ENCODE data around the gene ETS1.

ETS1 gene, protein sequence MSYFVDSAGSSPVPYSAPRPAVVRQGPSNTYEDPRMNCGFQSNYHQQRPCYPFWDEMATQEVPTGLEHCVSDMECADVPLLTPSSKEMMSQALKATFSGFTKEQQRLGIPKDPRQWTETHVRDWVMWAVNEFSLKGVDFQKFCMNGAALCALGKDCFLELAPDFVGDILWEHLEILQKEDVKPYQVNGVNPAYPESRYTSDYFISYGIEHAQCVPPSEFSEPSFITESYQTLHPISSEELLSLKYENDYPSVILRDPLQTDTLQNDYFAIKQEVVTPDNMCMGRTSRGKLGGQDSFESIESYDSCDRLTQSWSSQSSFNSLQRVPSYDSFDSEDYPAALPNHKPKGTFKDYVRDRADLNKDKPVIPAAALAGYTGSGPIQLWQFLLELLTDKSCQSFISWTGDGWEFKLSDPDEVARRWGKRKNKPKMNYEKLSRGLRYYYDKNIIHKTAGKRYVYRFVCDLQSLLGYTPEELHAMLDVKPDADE

DNA sequence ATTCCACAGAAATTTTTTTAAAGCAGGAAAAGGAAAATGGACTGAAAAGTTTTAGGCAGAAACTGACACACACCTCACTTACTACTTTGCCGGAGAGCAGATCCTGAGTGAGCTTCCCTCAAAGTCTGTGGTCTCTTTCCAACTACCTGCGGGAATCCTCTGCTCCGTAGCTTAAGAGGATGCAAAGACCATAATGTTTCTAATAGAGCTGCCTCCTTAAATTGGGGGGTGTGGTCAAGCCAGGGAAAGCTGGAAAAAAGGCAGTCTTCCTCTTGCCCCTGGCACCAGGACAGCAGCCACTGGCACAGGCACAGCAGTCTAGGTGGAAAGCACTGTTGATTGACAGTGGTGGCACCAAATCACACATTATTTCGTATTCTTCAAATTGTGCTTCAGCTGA is at the start of gene ETS1:
TSS of gene ETS1 (minus strand) at position 144 of the 400 bp plus-strand sequence. CDS start 14,428 bp downstream, outside the sequence.
- no peak within 1 kb of the TSS for H2AFZ ChIP-seq (ENCODE audit: low read depth, low read length)
- 0 out of 2 replicates have a peak, but pooled peaks cover 9% of the 10 kb centered on the region for H3K4me1 ChIP-seq (ENCODE audit: low read length)
- no peak within 1 kb of the TSS for H3K9ac ChIP-seq (ENCODE audit: low read length)
- H3K36me3 ChIP-seq (replicated peaks; ENCODE audit: low read depth, low read length) = no peaks in the 10 kb centered on the region
- no peak for TF ChIP-seq EZH2phosphoT487 (IDR thresholded peaks at IDR 0.05; ENCODE audit: low read depth)
- TF ChIP-seq, protein P1, sequence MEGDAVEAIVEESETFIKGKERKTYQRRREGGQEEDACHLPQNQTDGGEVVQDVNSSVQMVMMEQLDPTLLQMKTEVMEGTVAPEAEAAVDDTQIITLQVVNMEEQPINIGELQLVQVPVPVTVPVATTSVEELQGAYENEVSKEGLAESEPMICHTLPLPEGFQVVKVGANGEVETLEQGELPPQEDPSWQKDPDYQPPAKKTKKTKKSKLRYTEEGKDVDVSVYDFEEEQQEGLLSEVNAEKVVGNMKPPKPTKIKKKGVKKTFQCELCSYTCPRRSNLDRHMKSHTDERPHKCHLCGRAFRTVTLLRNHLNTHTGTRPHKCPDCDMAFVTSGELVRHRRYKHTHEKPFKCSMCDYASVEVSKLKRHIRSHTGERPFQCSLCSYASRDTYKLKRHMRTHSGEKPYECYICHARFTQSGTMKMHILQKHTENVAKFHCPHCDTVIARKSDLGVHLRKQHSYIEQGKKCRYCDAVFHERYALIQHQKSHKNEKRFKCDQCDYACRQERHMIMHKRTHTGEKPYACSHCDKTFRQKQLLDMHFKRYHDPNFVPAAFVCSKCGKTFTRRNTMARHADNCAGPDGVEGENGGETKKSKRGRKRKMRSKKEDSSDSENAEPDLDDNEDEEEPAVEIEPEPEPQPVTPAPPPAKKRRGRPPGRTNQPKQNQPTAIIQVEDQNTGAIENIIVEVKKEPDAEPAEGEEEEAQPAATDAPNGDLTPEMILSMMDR (IDR thresholded peaks at IDR 0.05; ENCODE audit: low read depth, low read length) = no peak
- H3K4me2 ChIP-seq (ENCODE audit: low read length) = peak within 1 kb of the TSS; percentile 46
- H3K9me3 ChIP-seq (ENCODE audit: insufficient read depth, low read length) = no peaks in the 10 kb centered on the region
- H3K27ac ChIP-seq (ENCODE audit: low read length) = no peak within 1 kb of the TSS
- peaks cover 47% of the 10 kb centered on the region for H3K27me3 ChIP-seq (ENCODE audit: low read depth, low read length)
- H3K79me2 ChIP-seq (ENCODE audit: low read length) = no peaks in the 10 kb centered on the region
- H4K20me1 ChIP-seq (ENCODE audit: insufficient read depth, low read length) = no peaks in the 10 kb centered on the region
- H3K4me3 ChIP-seq (ENCODE audit: low read length) = peak within 1 kb of the TSS; percentile 30

DNA sequence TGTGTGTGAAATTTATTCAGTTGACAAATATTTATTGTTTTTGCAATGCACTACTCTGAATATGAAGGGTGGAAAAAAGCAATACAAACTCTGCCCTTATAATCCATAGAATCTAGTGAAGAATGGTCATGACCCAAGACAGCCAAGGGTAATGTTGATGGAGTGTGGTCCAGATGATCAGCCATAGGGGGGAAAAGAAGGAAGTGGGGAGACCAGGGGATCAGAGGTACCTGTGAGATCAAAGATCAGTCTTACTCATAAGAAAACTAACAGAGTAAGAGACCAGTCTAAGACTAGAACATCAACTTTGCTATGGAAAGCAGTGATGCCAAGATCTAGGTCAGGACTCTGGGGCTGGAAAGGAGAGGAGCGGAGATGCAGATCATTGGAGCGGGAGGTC is 47.0 kb upstream of the ETS1 start:
- no peaks in the 10 kb centered on the region for H4K20me1 ChIP-seq (ENCODE audit: insufficient read depth, low read length)
- H3K4me1 ChIP-seq (ENCODE audit: low read length) = peaks cover 36% of the 10 kb centered on the region

DNA sequence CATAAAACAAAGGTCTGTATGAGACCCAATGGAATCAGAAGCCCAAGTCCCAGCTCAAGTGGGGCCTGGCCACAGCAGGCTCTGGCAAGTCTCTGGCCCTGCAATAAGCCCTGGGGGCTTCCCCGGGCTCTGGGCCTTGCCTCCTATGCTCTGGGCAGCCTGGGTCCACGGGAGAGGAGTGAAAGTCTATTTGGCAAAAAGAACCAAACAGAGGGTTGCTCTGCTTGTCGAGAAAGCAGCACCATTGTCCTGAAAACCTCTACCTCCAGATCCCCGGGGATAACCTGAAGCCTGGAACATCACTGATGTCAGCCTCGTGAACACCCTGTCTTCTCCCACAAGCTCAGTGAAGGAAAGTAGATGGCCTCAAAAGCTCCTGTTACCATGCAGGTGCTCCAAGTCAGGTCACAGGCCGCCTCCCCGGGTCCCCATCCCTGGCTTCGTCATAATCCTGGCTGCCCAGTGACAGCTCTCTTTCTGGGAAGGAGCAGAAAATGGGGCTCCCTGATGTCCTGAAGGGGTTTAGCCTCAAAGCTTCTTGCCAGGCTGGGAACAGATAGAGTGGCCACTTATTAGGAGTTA is 46.1 kb upstream of the ETS1 start:
- H3K27ac ChIP-seq (ENCODE audit: low read length) = no peak overlapping the region
- no peaks in the 10 kb centered on the region for H3K79me2 ChIP-seq (ENCODE audit: low read length)

More for the DNA sequence above, 47.0 kb upstream of the ETS1 start:
- H3K4me2 ChIP-seq (ENCODE audit: low read length) = peak overlapping the region; percentile 11
- 0 out of 2 replicates have a peak, but pooled peaks cover 1% of the 10 kb centered on the region for H3K9me3 ChIP-seq (ENCODE audit: insufficient read depth, low read length)
- TF ChIP-seq EZH2phosphoT487 (IDR thresholded peaks at IDR 0.05; ENCODE audit: low read depth) = no peak
- TF ChIP-seq, protein P1 (IDR thresholded peaks at IDR 0.05; ENCODE audit: low read depth, low read length) = no peak
- H3K27ac ChIP-seq (ENCODE audit: low read length) = no peak overlapping the region
- H3K4me3 ChIP-seq (ENCODE audit: low read length) = no peak overlapping the region
- H3K36me3 ChIP-seq (replicated peaks; ENCODE audit: low read depth, low read length) = no peaks in the 10 kb centered on the region
- H3K79me2 ChIP-seq (ENCODE audit: low read length) = no peaks in the 10 kb centered on the region
- no peak overlapping the region for H2AFZ ChIP-seq (ENCODE audit: low read depth, low read length)
- H3K9ac ChIP-seq (ENCODE audit: low read length) = no peak overlapping the region
- no peaks in the 10 kb centered on the region for H3K27me3 ChIP-seq (ENCODE audit: low read depth, low read length)

More for the DNA sequence above, 46.1 kb upstream of the ETS1 start:
- Histone ChIP-seq H3K4me1 (ENCODE audit: low read length) (peaks cover 45% of the 10 kb centered on the region), H3K9me3 (ENCODE audit: insufficient read depth, low read length) (0 out of 2 replicates have a peak, but pooled peaks cover 3% of the 10 kb centered on the region), H2AFZ (ENCODE audit: low read depth, low read length) (no peak overlapping the region), H3K4me3 (ENCODE audit: low read length) (no peak overlapping the region), H4K20me1 (ENCODE audit: insufficient read depth, low read length) (no peaks in the 10 kb centered on the region), H3K9ac (ENCODE audit: low read length) (no peak overlapping the region), H3K36me3 (replicated peaks; ENCODE audit: low read depth, low read length) (no peaks in the 10 kb centered on the region), H3K4me2 (ENCODE audit: low read length) (no peak overlapping the region), H3K27me3 (ENCODE audit: low read depth, low read length) (no peaks in the 10 kb centered on the region)
- TF ChIP-seq, protein P1 (IDR thresholded peaks at IDR 0.05; ENCODE audit: low read depth, low read length) = no peak
- TF ChIP-seq EZH2phosphoT487 (IDR thresholded peaks at IDR 0.05; ENCODE audit: low read depth) = no peak
